ENCODE data around the gene PAK1IP1.
"Not testable (repeated sequence)": the region's sequence is repeated elsewhere in the genome, so short reads cannot be mapped to it uniquely, and the experiment has no call there.

The PAK1IP1 gene

GRCh38 chr6:10745116-10745515, 50.3 kb downstream of the PAK1IP1 start:
- DNase-seq, result no peak

GRCh38 chr6:10746915-10747250, 52.1 kb downstream of the PAK1IP1 start:
- DNase-seq, result no peak

GRCh38 chr6:10747251-10747972, 52.6 kb downstream of the PAK1IP1 start, which contains the start of gene TMEM14B:
Gene TMEM14B, plus strand, starts transcription at chr6:10747805. Its CDS starts 1,441 bp downstream, at chr6:10749246.
- peak; percentile 100 for DNase-seq

- no peak for DNase-seq
Observed at GRCh38 chr6:10749734-10750133, 55.0 kb downstream of the PAK1IP1 start.

- not testable (repeated sequence) for DNase-seq
Observed at GRCh38 chr6:10750568-10750967, 55.8 kb downstream of the PAK1IP1 start.

- DNase-seq, result not testable (repeated sequence)
Observed at GRCh38 chr6:10751757-10752156, 57.0 kb downstream of the PAK1IP1 start.

- no peak for DNase-seq
Observed at GRCh38 chr6:10756085-10756484, 61.3 kb downstream of the PAK1IP1 start.

Data from stimulated activated CD4-positive, alpha-beta T cell treated with anti-CD3 and anti-CD28 coated beads, Interleukin-2, amount 100 ng/mL, for 24 hours (primary cell).